Bladder microvascular endothelial cell (primary cell): ENCODE data around the gene PAX7. TPM values are rescaled to one million over a fixed set of nuclear protein-coding genes. Genes with fewer than 3 reads are reported as not detected.

ENCODE experiments used
- total RNA-seq: library from RNA; depleted of rRNA; stranded (reverse); fragments of >200 nt; gene quantifications from 2 replicates; pipeline ENCODE4 v1.2.3, GENCODE V29; 2014

The PAX7 gene
- total RNA-seq, result not detected in 2 replicates

GRCh38 chr1:18630511-18631495 lies at the start of gene PAX7:
Gene PAX7 (plus strand): TSS chr1:18630846. CDS start chr1:18631604, 758 bp downstream.

Other genes starting within 250 kb of the PAX7 start
- not detected in 2 replicates for gene KLHDC7A, start 149.9 kb upstream of the PAX7 start, total RNA-seq
- gene TAS1R2, start 228.8 kb downstream of the PAX7 start, total RNA-seq, result not detected in 2 replicates